Measurements from ENCODE around the gene ISG20. TPM values are rescaled to one million over a fixed set of nuclear protein-coding genes. Genes with fewer than 3 reads are reported as not detected.
A peak's percentile ranks its signal among the peaks of the same experiment; 100 is the strongest.

The ISG20 gene
- total RNA-seq, 1 donor = 3.3 TPM

- H3K36me3 ChIP-seq (ENCODE audit: insufficient read depth, low read length) = no peaks in the 10 kb centered on the region
- no peaks in the 10 kb centered on the region for H3K9me3 ChIP-seq (ENCODE audit: low read depth, low read length)
- H3K4me1 ChIP-seq (ENCODE audit: insufficient read depth, low read length) = no peaks in the 10 kb centered on the region
- H3K79me2 ChIP-seq (ENCODE audit: insufficient read depth, low read length) = no peaks in the 10 kb centered on the region
- TF ChIP-seq CTCF (IDR thresholded peaks at IDR 0.05; ENCODE audit: extremely low read depth, low read depth, low read length) = no peak
- peaks cover 3% of the 10 kb centered on the region for H3K27me3 ChIP-seq (ENCODE audit: insufficient read depth, low read length)
- no peak overlapping the region for H3K4me2 ChIP-seq (ENCODE audit: insufficient read depth, low read length)
- no peak overlapping the region for H2AFZ ChIP-seq (ENCODE audit: low read length)
- DNase-seq (ENCODE audit: insufficient read length, low spot score, missing footprints) = no peak
- H3K27ac ChIP-seq (ENCODE audit: low read depth, low read length) = no peak overlapping the region
- H4K20me1 ChIP-seq (ENCODE audit: insufficient read depth, low read length) = no peaks in the 10 kb centered on the region
- no peak overlapping the region for H3K4me3 ChIP-seq (ENCODE audit: insufficient read depth, low read length)
Observed at GRCh38 chr15:88678755-88679154, 39.9 kb downstream of the ISG20 start.

- H3K36me3 ChIP-seq (ENCODE audit: insufficient read depth, low read length) = no peaks in the 10 kb centered on the region
- no peaks in the 10 kb centered on the region for H3K4me1 ChIP-seq (ENCODE audit: insufficient read depth, low read length)
- H3K4me2 ChIP-seq (ENCODE audit: insufficient read depth, low read length) = no peak overlapping the region
- no peak for DNase-seq (ENCODE audit: insufficient read length, low spot score, missing footprints)
- H3K4me3 ChIP-seq (ENCODE audit: insufficient read depth, low read length) = no peak overlapping the region
- H3K27ac ChIP-seq (ENCODE audit: low read depth, low read length) = no peak overlapping the region
- no peaks in the 10 kb centered on the region for H3K79me2 ChIP-seq (ENCODE audit: insufficient read depth, low read length)
- no peak for TF ChIP-seq CTCF (IDR thresholded peaks at IDR 0.05; ENCODE audit: extremely low read depth, low read depth, low read length)
- no peak overlapping the region for H2AFZ ChIP-seq (ENCODE audit: low read length)
- H3K9me3 ChIP-seq (ENCODE audit: low read depth, low read length) = no peaks in the 10 kb centered on the region
- H3K27me3 ChIP-seq (ENCODE audit: insufficient read depth, low read length) = peaks cover 3% of the 10 kb centered on the region
- H4K20me1 ChIP-seq (ENCODE audit: insufficient read depth, low read length) = no peaks in the 10 kb centered on the region
Observed at GRCh38 chr15:88680241-88681001, 41.6 kb downstream of the ISG20 start.

GRCh38 chr15:88681610-88682221, 42.9 kb downstream of the ISG20 start:
- H4K20me1 ChIP-seq (ENCODE audit: insufficient read depth, low read length) = no peaks in the 10 kb centered on the region

More at GRCh38 chr15:88681610-88682221, 42.9 kb downstream of the ISG20 start:
- TF ChIP-seq CTCF (IDR thresholded peaks at IDR 0.05; ENCODE audit: extremely low read depth, low read depth, low read length) = no peak
- DNase-seq (ENCODE audit: insufficient read length, low spot score, missing footprints) = peak; percentile 58
- H3K79me2 ChIP-seq (ENCODE audit: insufficient read depth, low read length) = no peaks in the 10 kb centered on the region
- H3K27me3 ChIP-seq (ENCODE audit: insufficient read depth, low read length) = peaks cover 3% of the 10 kb centered on the region
- H3K4me2 ChIP-seq (ENCODE audit: insufficient read depth, low read length) = no peak overlapping the region
- no peaks in the 10 kb centered on the region for H3K36me3 ChIP-seq (ENCODE audit: insufficient read depth, low read length)
- no peaks in the 10 kb centered on the region for H3K9me3 ChIP-seq (ENCODE audit: low read depth, low read length)
- peak overlapping the region; percentile 77 for H2AFZ ChIP-seq (ENCODE audit: low read length)
- no peaks in the 10 kb centered on the region for H3K4me1 ChIP-seq (ENCODE audit: insufficient read depth, low read length)
- no peak overlapping the region for H3K4me3 ChIP-seq (ENCODE audit: insufficient read depth, low read length)
- H3K27ac ChIP-seq (ENCODE audit: low read depth, low read length) = no peak overlapping the region

All from osteoblast (primary cell).